Activated CD8-positive, alpha-beta T cell treated with anti-CD3 and anti-CD28 coated beads for 36 hours (primary cell): ENCODE data around the gene KRTAP9-6. TPM values are rescaled to one million over a fixed set of nuclear protein-coding genes. Genes with fewer than 3 reads are reported as not detected.
"Not testable (repeated sequence)": the region's sequence is repeated elsewhere in the genome, so short reads cannot be mapped to it uniquely, and the experiment has no call there.

ENCODE experiments used
- ATAC-seq: fragments of 200-7000 bp; cut with Tn5 transposase; one replicate; pipeline ENCODE4 v1.10.0; 2021; ENCODE audit warnings: mild to moderate bottlenecking, moderate library complexity
- CTCF ChIA-PET: fragments of 350-600 bp; sonication (Branson Sonifier 250); formaldehyde crosslinking; loops from one replicate; lab custom pipeline; 2021; ENCODE audit warnings: antibody characterized with exemption; lab: Charles Lee
- POLR2A ChIA-PET: fragments of 350-600 bp; sonication (Branson Sonifier 250); formaldehyde crosslinking; loops from one replicate; lab custom pipeline; 2021; ENCODE audit warnings: antibody characterized with exemption; lab: Charles Lee
- DNase-seq: peaks from one replicate; pipeline ENCODE4 v3.0.0-alpha.2; 2020
- H3K27ac Mint-ChIP-seq: one replicate; pipeline ENCODE4 v1.8.0; 2021; ENCODE audit warnings: mild to moderate bottlenecking, mixed read lengths
- H3K27me3 Mint-ChIP-seq: one replicate; pipeline ENCODE4 v1.8.0; 2021; ENCODE audit warnings: mixed read lengths
- H3K36me3 Mint-ChIP-seq: one replicate; pipeline ENCODE4 v1.8.0; 2021; ENCODE audit warnings: low read depth, mixed read lengths
- H3K4me1 Mint-ChIP-seq: one replicate; pipeline ENCODE4 v1.8.0; 2021; ENCODE audit warnings: low read depth, mixed read lengths
- H3K4me3 Mint-ChIP-seq: one replicate; pipeline ENCODE4 v1.8.0; 2021; ENCODE audit warnings: mild to moderate bottlenecking, moderate library complexity, mixed read lengths
- H3K9me3 Mint-ChIP-seq: one replicate; pipeline ENCODE4 v1.8.0; 2021; ENCODE audit warnings: mixed read lengths
- intact Hi-C: fragments of 100-400 bp; cut with micrococcal nuclease; formaldehyde crosslinking; loops from one replicate; pipeline ENCODE4 v1.10.0; 2022
- total RNA-seq, 2 experiments: library from RNA; stranded (reverse); gene quantifications; one replicate each; pipeline ENCODE4 v1.2.3, GENCODE V29; 2021
- TF ChIP-seq, protein P1 (sequence below): fragments of 200-600 bp; IDR thresholded peaks from one replicate; pipeline ENCODE4 v1.8.0; 2022; ENCODE audit warnings: antibody characterized with exemption, mild to moderate bottlenecking

Gene KRTAP9-6
- total RNA-seq, 2 experiments from 2014 or later, result not detected

DNA sequence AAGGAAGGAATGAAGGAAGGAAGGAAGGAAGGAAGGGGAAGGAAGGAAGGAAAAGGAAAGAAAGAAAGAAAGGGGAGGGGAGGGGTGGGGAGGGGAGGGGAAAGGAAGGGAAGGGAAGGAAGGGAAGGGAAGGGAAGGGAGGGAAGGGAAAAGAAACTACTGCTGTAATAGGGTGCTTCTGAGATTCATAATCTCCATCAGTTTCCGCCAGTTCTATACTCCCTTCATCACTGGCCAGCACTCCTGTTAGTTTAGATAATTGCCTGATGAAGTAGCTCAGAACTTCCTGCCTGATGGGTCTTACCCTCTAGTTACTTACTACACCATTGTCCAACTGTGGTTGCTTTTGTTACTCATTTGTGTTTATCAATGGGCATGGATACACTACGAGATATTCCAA, 2.0 kb upstream of the KRTAP9-6 start:
- ATAC-seq (no peak), DNase-seq (no peak)
- no peak overlapping the region for H3K27ac Mint-ChIP-seq
- H3K4me3 Mint-ChIP-seq, result no peak overlapping the region
- no peaks in the 10 kb centered on the region for H3K36me3 Mint-ChIP-seq
- no peaks in the 10 kb centered on the region for H3K9me3 Mint-ChIP-seq
- intact Hi-C loops, result no loop called here
- H3K4me1 Mint-ChIP-seq, result peaks cover 7% of the 10 kb centered on the region
- H3K27me3 Mint-ChIP-seq, result no peaks in the 10 kb centered on the region
- TF ChIP-seq, protein P1, sequence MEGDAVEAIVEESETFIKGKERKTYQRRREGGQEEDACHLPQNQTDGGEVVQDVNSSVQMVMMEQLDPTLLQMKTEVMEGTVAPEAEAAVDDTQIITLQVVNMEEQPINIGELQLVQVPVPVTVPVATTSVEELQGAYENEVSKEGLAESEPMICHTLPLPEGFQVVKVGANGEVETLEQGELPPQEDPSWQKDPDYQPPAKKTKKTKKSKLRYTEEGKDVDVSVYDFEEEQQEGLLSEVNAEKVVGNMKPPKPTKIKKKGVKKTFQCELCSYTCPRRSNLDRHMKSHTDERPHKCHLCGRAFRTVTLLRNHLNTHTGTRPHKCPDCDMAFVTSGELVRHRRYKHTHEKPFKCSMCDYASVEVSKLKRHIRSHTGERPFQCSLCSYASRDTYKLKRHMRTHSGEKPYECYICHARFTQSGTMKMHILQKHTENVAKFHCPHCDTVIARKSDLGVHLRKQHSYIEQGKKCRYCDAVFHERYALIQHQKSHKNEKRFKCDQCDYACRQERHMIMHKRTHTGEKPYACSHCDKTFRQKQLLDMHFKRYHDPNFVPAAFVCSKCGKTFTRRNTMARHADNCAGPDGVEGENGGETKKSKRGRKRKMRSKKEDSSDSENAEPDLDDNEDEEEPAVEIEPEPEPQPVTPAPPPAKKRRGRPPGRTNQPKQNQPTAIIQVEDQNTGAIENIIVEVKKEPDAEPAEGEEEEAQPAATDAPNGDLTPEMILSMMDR, result no peak
- CTCF ChIA-PET, result no interaction called here
- POLR2A ChIA-PET, result no interaction called here

DNA sequence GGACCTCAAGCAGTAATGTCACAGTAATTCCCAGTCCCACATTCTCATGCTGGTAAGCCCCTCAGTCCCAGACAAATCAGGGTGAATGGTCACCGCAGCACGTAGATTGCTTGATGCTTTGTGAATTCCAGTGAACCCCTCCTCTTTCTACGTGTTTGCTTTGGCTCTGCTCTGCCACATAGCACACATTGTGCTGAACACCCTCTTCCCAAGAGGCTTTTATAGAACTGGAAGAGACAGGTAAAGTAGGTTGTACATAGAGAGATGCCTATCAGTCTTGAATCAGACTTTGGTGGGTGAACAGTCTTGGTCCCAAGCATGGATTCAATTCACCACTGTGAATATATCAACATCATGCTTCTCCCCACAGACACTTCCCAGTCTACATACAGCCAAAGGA, 579 bp upstream of the KRTAP9-6 start:
- ATAC-seq, result no peak
- H3K36me3 Mint-ChIP-seq, result no peaks in the 10 kb centered on the region
- H3K27ac Mint-ChIP-seq, result no peak overlapping the region
- no peak for DNase-seq
- H3K4me1 Mint-ChIP-seq, result peaks cover 7% of the 10 kb centered on the region
- no peaks in the 10 kb centered on the region for H3K9me3 Mint-ChIP-seq
- intact Hi-C loops, result no loop called here
- H3K4me3 Mint-ChIP-seq, result no peak overlapping the region
- no peaks in the 10 kb centered on the region for H3K27me3 Mint-ChIP-seq
- POLR2A ChIA-PET, result no interaction called here
- CTCF ChIA-PET, result no interaction called here
- TF ChIP-seq, protein P1, result no peak

DNA sequence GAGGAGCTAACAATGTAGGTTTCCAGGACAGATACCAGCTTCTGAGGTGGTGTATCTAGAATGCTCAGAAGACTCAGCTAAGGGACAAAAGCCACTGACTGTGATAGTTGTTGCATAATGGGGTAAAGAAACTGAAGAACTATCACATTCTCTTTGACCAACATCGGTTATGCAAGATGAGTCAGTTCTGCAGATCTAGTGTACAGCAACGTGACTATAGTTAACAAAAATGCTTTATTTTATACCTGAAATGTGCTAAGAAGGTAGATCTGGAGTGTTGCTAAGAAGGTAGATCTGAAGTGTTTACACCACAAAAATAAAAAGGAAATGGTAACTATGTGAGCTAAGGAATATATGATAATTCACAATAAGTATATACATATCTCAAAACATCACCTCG, 2.5 kb downstream of the KRTAP9-6 start:
- TF ChIP-seq, protein P1, result no peak
- ChIA-PET CTCF (no interaction called here), POLR2A (no interaction called here)
- no peak for ATAC-seq
- H3K9me3 Mint-ChIP-seq, result no peaks in the 10 kb centered on the region
- H3K36me3 Mint-ChIP-seq, result no peaks in the 10 kb centered on the region
- no peak overlapping the region for H3K4me3 Mint-ChIP-seq
- peaks cover 2% of the 10 kb centered on the region for H3K4me1 Mint-ChIP-seq
- intact Hi-C loops, result no loop called here
- no peak for DNase-seq
- no peaks in the 10 kb centered on the region for H3K27me3 Mint-ChIP-seq
- no peak overlapping the region for H3K27ac Mint-ChIP-seq

DNA sequence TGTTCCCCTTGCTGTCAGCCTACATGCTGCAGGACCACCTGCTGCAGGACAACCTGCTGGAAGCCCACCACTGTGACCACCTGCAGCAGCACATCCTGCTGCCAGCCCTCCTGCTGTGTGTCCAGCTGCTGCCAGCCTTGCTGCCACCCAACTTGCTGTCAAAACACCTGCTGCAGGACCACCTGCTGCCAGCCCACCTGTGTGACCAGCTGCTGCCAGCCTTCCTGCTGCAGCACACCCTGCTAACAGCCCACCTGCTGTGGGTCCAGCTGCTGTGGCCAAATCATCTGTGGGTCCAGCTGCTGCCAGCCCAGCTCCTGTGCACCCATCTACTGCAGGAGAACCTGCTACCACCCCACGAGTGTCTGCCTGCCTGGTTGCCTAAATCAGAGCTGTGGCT, 6.1 kb downstream of the KRTAP9-6 start:
- H3K36me3 Mint-ChIP-seq, CTCF ChIA-PET, POLR2A ChIA-PET, H3K9me3 Mint-ChIP-seq, H3K4me1 Mint-ChIP-seq, H3K4me3 Mint-ChIP-seq, intact Hi-C loops, ATAC-seq, DNase-seq, H3K27me3 Mint-ChIP-seq, H3K27ac Mint-ChIP-seq: not testable (repeated sequence)

DNA sequence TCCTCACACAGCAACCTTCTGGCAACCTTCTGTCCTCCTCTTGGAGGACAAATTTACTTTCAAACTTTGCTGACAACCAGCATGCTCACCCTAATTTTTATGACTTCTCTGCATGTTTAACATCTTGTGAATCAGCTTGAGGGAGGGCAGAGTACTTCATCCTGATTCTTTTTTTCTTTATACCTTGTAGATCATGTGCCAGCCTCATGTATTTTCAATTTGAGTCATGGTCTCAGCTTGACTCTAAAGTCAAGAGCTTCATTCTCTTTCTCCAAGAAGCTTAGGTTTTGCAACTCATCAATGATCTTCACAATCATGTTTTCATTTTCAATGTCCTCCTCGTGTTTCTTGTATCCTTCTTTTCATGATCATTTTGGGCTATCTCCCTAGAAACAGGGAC, 6.7 kb downstream of the KRTAP9-6 start:
- Mint-ChIP-seq H3K9me3 (no peaks in the 10 kb centered on the region), H3K4me3 (no peak overlapping the region), H3K4me1 (no peaks in the 10 kb centered on the region), H3K27me3 (peaks cover 6% of the 10 kb centered on the region), H3K27ac (no peak overlapping the region), H3K36me3 (no peaks in the 10 kb centered on the region)
- CTCF ChIA-PET, result no interaction called here
- TF ChIP-seq, protein P1, result no peak
- POLR2A ChIA-PET, result no interaction called here
- ATAC-seq, result no peak
- intact Hi-C loops, result no loop called here
- DNase-seq, result no peak

DNA sequence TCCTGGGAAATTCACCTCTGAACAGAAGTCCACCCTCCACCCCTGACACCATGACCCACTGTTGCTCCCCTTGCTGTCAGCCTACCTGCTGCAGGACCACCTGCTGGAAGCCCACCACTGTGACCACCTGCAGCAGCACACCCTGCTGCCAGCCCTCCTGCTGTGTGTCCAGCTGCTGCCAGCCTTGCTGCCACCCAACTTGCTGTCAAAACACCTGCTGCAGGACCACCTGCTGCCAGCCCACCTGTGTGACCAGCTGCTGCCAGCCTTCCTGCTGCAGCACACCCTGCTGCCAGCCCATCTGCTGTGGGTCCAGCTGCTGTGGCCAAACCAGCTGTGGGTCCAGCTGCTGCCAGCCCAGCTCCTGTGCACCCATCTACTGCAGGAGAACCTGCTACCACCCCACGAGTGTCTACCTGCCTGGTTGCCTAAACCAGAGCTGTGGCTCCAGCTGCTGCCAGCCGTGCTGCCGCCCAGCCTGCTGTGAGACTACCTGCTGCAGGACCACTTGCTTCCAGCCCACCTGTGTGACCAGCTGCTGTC, 10.5 kb downstream of the KRTAP9-6 start, which contains the start of gene KRTAP9-7:
Gene KRTAP9-7, plus strand, starts transcription at position 51 of the 543 bp plus-strand sequence. Its CDS starts 0 bp downstream, at position 51.
- H3K27ac Mint-ChIP-seq, CTCF ChIA-PET, intact Hi-C loops, H3K9me3 Mint-ChIP-seq, H3K4me3 Mint-ChIP-seq, DNase-seq, POLR2A ChIA-PET, H3K4me1 Mint-ChIP-seq, H3K27me3 Mint-ChIP-seq, ATAC-seq, H3K36me3 Mint-ChIP-seq: not testable (repeated sequence)
